Type B pancreatic cell (in vitro differentiated cells): ENCODE results near the gene NFKB2. TPM values are rescaled to one million over a fixed set of nuclear protein-coding genes. Genes with fewer than 3 reads are reported as not detected.

Source experiments
- DNase-seq: peaks from one replicate; pipeline ENCODE4 v3.0.0; 2021; ENCODE audit warnings: mixed read lengths; ENCODE audit not compliant: unreplicated experiment; ENCODE audit errors: extremely low spot score
- H3K27ac Mint-ChIP-seq: 2 replicates; pipeline ENCODE4 v1.8.0; 2021; ENCODE audit warnings: mild to moderate bottlenecking, mixed read lengths
- H3K27me3 Mint-ChIP-seq: 2 replicates; pipeline ENCODE4 v1.8.0; 2021; ENCODE audit warnings: mixed read lengths
- H3K36me3 Mint-ChIP-seq: 2 replicates; pipeline ENCODE4 v1.8.0; 2021; ENCODE audit warnings: mixed read lengths
- H3K4me1 Mint-ChIP-seq: one replicate; pipeline ENCODE4 v1.8.0; 2021; ENCODE audit warnings: mixed read lengths; ENCODE audit not compliant: unreplicated experiment
- H3K4me3 Mint-ChIP-seq: 2 replicates; pipeline ENCODE4 v1.8.0; 2021; ENCODE audit warnings: mild to moderate bottlenecking, mixed read lengths
- H3K9me3 Mint-ChIP-seq: 2 replicates; pipeline ENCODE4 v1.8.0; 2021; ENCODE audit warnings: mixed read lengths
- microRNA-seq: library from miRNA; unstranded; fragments of <30 nt; microRNA quantifications from one replicate; pipeline ENCODE4, GENCODE V29; 2020
- total RNA-seq: library from RNA; stranded (reverse); gene quantifications from 2 replicates; pipeline ENCODE4 v1.2.1, GENCODE V29; 2021; ENCODE audit warnings: low replicate concordance
- TF ChIP-seq, protein P1 (sequence below): fragments of 200-600 bp; sonication (generic); conservative IDR thresholded peaks from 2 replicates; pipeline ENCODE4 v1.5.0; 2021; ENCODE audit warnings: antibody characterized with exemption, mild to moderate bottlenecking

The NFKB2 gene
- total RNA-seq, 1 donor from 2014 or later = 29.7 TPM

DNA sequence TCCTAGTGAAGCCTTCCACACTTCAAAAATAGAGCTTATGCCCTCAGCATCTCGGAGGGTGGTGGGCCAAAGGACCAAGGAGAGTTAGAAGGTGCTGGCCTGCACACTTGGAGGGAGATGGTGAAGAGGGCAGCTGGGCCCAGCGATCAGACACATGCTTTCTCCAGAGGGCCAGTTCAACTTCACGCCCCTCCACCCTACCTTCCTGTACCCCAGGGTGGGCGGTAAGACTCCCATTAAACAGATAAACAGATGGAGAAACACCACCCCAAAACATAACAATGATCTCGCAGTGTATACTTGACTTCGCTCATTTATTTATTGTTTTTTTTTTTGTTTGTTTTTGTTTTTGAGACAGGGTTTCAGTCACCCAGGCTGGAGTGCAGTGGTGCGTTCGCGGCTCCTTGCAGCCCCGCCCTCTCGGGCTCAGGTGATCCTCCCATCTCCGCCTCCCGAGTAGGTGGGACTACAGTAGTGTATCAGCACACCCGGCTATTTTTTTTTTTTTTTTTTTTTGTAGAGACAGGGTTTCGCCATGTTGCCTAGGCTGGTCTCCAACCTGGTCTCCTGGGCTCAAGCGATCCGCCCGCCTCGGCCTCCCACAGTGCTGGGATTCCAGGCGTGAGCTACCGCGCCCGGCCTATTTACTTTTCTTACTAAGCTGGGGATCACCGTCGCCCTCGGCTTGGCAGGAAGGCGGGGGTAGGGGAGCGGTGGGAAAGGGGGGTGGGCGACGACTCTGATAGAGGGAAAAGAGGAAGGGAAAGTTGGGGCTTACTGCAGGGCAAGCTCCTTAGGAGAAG, 54.0 kb downstream of the NFKB2 start:
- no peaks in the 10 kb centered on the region for H3K36me3 Mint-ChIP-seq
- no peak for DNase-seq
- H3K27ac Mint-ChIP-seq = peak overlapping the region; percentile 95
- H3K4me1 Mint-ChIP-seq = peaks cover 12% of the 10 kb centered on the region
- no peaks in the 10 kb centered on the region for H3K9me3 Mint-ChIP-seq
- no peaks in the 10 kb centered on the region for H3K27me3 Mint-ChIP-seq
- H3K4me3 Mint-ChIP-seq = peak overlapping the region; percentile 96
- TF ChIP-seq, protein P1, sequence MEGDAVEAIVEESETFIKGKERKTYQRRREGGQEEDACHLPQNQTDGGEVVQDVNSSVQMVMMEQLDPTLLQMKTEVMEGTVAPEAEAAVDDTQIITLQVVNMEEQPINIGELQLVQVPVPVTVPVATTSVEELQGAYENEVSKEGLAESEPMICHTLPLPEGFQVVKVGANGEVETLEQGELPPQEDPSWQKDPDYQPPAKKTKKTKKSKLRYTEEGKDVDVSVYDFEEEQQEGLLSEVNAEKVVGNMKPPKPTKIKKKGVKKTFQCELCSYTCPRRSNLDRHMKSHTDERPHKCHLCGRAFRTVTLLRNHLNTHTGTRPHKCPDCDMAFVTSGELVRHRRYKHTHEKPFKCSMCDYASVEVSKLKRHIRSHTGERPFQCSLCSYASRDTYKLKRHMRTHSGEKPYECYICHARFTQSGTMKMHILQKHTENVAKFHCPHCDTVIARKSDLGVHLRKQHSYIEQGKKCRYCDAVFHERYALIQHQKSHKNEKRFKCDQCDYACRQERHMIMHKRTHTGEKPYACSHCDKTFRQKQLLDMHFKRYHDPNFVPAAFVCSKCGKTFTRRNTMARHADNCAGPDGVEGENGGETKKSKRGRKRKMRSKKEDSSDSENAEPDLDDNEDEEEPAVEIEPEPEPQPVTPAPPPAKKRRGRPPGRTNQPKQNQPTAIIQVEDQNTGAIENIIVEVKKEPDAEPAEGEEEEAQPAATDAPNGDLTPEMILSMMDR = no peak

- no peak for DNase-seq
- peaks cover 12% of the 10 kb centered on the region for H3K4me1 Mint-ChIP-seq
- no peaks in the 10 kb centered on the region for H3K36me3 Mint-ChIP-seq
- TF ChIP-seq, protein P1 = no peak
- H3K9me3 Mint-ChIP-seq = no peaks in the 10 kb centered on the region
- H3K4me3 Mint-ChIP-seq = peak overlapping the region; percentile 96
- H3K27me3 Mint-ChIP-seq = no peaks in the 10 kb centered on the region
- H3K27ac Mint-ChIP-seq = peak overlapping the region; percentile 95
Observed at GRCh38 chr10:102450124-102450373, 54.5 kb downstream of the NFKB2 start.

DNA sequence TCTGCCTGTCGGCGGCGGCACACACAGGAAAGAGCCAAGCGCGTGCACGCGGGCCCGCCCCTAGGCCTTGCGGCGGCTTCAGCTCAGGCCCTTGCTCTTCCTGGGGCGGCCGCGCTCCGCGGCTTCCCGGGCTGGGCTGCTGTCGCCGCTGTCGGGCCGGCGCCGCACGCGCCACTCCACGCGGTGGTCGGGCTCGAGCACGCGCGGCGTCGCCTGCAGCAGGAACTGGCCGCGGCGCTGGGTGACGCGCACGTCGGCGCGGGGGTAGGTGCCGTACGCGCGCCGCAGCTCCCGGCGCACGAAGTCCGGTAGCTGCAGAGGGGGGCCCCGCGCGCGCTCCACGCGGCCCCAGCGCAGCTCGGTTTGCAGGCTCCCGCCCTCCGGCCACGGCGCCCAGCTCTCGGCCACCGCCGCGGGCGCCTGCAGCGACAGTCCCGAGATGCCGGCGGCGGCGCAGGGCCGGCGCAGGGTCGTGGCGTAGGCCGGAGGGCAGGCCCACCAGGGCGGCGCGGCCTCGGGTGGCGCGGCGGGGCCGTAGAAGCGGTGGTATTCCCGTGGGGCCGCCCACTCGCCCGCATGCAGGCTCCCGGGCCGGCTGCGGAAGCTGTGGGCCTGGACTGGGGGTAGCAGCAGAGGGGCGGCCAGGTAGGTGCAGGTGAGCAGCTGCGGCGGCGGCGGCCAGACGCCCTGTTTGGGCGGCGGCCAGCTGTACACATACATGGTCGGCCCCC, 55.0 kb downstream of the NFKB2 start:
- peak overlapping the region; percentile 95 for H3K27ac Mint-ChIP-seq
- peaks cover 12% of the 10 kb centered on the region for H3K4me1 Mint-ChIP-seq
- no peaks in the 10 kb centered on the region for H3K9me3 Mint-ChIP-seq
- peak; percentile 89 for DNase-seq
- peak overlapping the region; percentile 96 for H3K4me3 Mint-ChIP-seq
- TF ChIP-seq, protein P1 = no peak
- H3K36me3 Mint-ChIP-seq = no peaks in the 10 kb centered on the region
- H3K27me3 Mint-ChIP-seq = no peaks in the 10 kb centered on the region

GRCh38 chr10:102451105-102451969, 55.8 kb downstream of the NFKB2 start, which contains the start of gene C10orf95:
Gene C10orf95, minus strand, starts transcription at chr10:102451543. Its CDS starts 450 bp downstream, at chr10:102451093.
- Mint-ChIP-seq H3K27ac (peak within 1 kb of the TSS; percentile 88), H3K4me3 (peak within 1 kb of the TSS; percentile 90), H3K36me3 (no peaks in the 10 kb centered on the region), H3K9me3 (no peaks in the 10 kb centered on the region), H3K4me1 (peaks cover 12% of the 10 kb centered on the region), H3K27me3 (no peaks in the 10 kb centered on the region)
- DNase-seq = no peak
- TF ChIP-seq, protein P1 = no peak

Small RNAs within 50 kb of the gene (microRNA-seq; reads per million reads assigned to microRNA genes)
- 62.8 reads per million, percentile 57 among the genes with 10 or more reads in this experiment for gene MIR146B

Other genes starting within 250 kb of the NFKB2 start
- 74.8 and 88.0 TPM in 2 replicates for gene NOLC1, start 243.3 kb upstream of the NFKB2 start, total RNA-seq
- gene ELOVL3, start 169.4 kb upstream of the NFKB2 start, total RNA-seq = 0.22 TPM in 1 of 2 replicates, not detected in the other
- gene PITX3, start 154.2 kb upstream of the NFKB2 start, total RNA-seq = 0.34 TPM in 1 of 2 replicates, not detected in the other
- 48.7 and 61.9 TPM in 2 replicates for gene GBF1, start 150.2 kb upstream of the NFKB2 start, total RNA-seq
- 7.8 and 9.3 TPM in 2 replicates for gene PSD, start 23.1 kb downstream of the NFKB2 start, total RNA-seq
- 14.8 and 19.0 TPM in 2 replicates for gene FBXL15, start 25.1 kb downstream of the NFKB2 start, total RNA-seq
- gene CUEDC2, start 36.9 kb downstream of the NFKB2 start, total RNA-seq = 44.5 and 86.1 TPM in 2 replicates
- gene C10orf95, start 55.8 kb downstream of the NFKB2 start, total RNA-seq = 0.75 and 2.3 TPM in 2 replicates
- 73.1 and 95.4 TPM in 2 replicates for gene ACTR1A, start 107.0 kb downstream of the NFKB2 start, total RNA-seq
- 18.5 and 29.4 TPM in 2 replicates for gene SUFU, start 108.3 kb downstream of the NFKB2 start, total RNA-seq
- 81.6 and 124 TPM in 2 replicates for gene TRIM8, start 248.8 kb downstream of the NFKB2 start, total RNA-seq